ENCODE data around the gene ZEB2. TPM values are rescaled to one million over a fixed set of nuclear protein-coding genes. Genes with fewer than 3 reads are reported as not detected.

The ZEB2 gene
- total and polyA plus RNA-seq, 2 of the 8 experiments (the other 6 are each of a cell fraction or from before 2014, with no cell fraction given), result 0.38 TPM; not detected in 1

- ChIA-PET CTCF (ENCODE audit: partially characterized antibody) (interaction anchor here (0.6 to 0.7 kb wide), 3 partner anchors 76 to 273 kb away, joined by 3 read pairs; no protein-coding TSS in a partner anchor), POLR2A (ENCODE audit: partially characterized antibody) (no interaction called here)
- Histone ChIP-seq H3K56ac (replicated peaks; ENCODE audit: insufficient read length, low read depth, low read length) (no peak overlapping the region), H3K23me2 (ENCODE audit: low read depth, low read length) (no peaks in the 10 kb centered on the region), H2BK12ac (ENCODE audit: low read depth, low read length) (no peak overlapping the region), H2AFZ (ENCODE audit: low read length) (no peak overlapping the region), H3K27me3 (replicated peaks in 1 of 4; ENCODE audit: control insufficient read depth in 3 of 4, extremely low read depth in 1 of 4, insufficient read depth in 3 of 4, low read length in 3 of 4) (no peaks in the 10 kb centered on the region), H4K8ac (ENCODE audit: extremely low read depth, insufficient read depth, low read length) (no peak overlapping the region), H4K20me1 (replicated peaks in 1 of 2; ENCODE audit: control insufficient read depth in 1 of 2, insufficient read depth in 2 of 2, low read length in 2 of 2) (no peaks in the 10 kb centered on the region), H3K79me1 (ENCODE audit: low read depth, low read length) (no peaks in the 10 kb centered on the region), H3K18ac (ENCODE audit: extremely low read depth, low read length) (no peak overlapping the region), H2BK120ac (replicated peaks; ENCODE audit: low read depth, low read length) (no peak overlapping the region), H3K79me2 (ENCODE audit: control insufficient read depth in 1 of 2, insufficient read depth in 2 of 2, low read length in 2 of 2) (no peaks in the 10 kb centered on the region), H3K9ac (replicated peaks in 1 of 4; ENCODE audit: extremely low read depth in 1 of 4, low read depth in 3 of 4, low read length in 3 of 4) (no peak overlapping the region), H3K36me3 (ENCODE audit: control insufficient read depth in 2 of 4, insufficient read depth in 4 of 4, low read length in 3 of 4) (no peaks in the 10 kb centered on the region), H3K4me1 (replicated peaks in 1 of 4; ENCODE audit: control insufficient read depth in 3 of 4, insufficient read depth in 4 of 4, low read length in 3 of 4) (peaks cover 0 to 3% (median 0%) of the 10 kb centered on the region in 4 experiments; a peak in 1 of 7 replicates), H4K91ac (replicated peaks; ENCODE audit: insufficient read length, low read length) (no peak overlapping the region), H2AK5ac (ENCODE audit: low read depth, low read length) (no peak overlapping the region), H2BK15ac (ENCODE audit: low read length) (no peak overlapping the region), H3K4me3 (ENCODE audit: extremely low read depth in 1 of 4, insufficient read depth in 2 of 4, low read depth in 3 of 4, low read length in 4 of 4) (no peak overlapping the region), H3K9me3 (ENCODE audit: insufficient read depth in 2 of 2, low read depth in 1 of 2, low read length in 1 of 2) (no peaks in the 10 kb centered on the region), H3K4ac (replicated peaks; ENCODE audit: insufficient read length, low read depth, low read length) (no peak overlapping the region), H2BK20ac (ENCODE audit: low read length) (no peak overlapping the region), H3K14ac (ENCODE audit: insufficient read length) (no peak overlapping the region), H2BK5ac (ENCODE audit: low read depth, low read length) (no peak overlapping the region), H3K23ac (ENCODE audit: insufficient read length) (no peak overlapping the region), H3K27ac (ENCODE audit: low read depth, low read length) (no peak overlapping the region), H3K4me2 (ENCODE audit: insufficient read depth in 1 of 2, low read depth in 2 of 2, low read length in 2 of 2) (no peak overlapping the region), H4K5ac (ENCODE audit: insufficient read length, low read depth, low read length) (no peak overlapping the region)
- 92% methylated on average over 6 of the region's 6 CpGs; no CpG with 5 or more reads in 1 of the 2 experiments for WGBS, 2 experiments (ENCODE audit: extremely low coverage in 1 of 2, insufficient coverage in 1 of 2, insufficient read length in 1 of 2, insufficient replicate concordance in 2 of 2, low coverage in 1 of 2, low lambda C conversion rate in 2 of 2, missing lambda C conversion rate in 1 of 2)
- FAIRE-seq, result no peak
- DNase-seq (ENCODE audit: low read depth in 1 of 2, low spot score in 2 of 2), result no peak
- TF ChIP-seq HDAC6 (IDR thresholded peaks at IDR 0.05; ENCODE audit: low read depth, low read length) (no peak), TAF1 (IDR thresholded peaks at IDR 0.05; ENCODE audit: low read depth, low read length) (no peak), KDM5A (IDR thresholded peaks at IDR 0.05; ENCODE audit: low read length) (no peak), GABPA (IDR thresholded peaks at IDR 0.05; ENCODE audit: borderline replicate concordance, insufficient read depth, low read length) (no peak), RAD21 (IDR thresholded peaks at IDR 0.05 in 1 of 2, conservative IDR thresholded peaks at IDR 0.05 in 1 of 2; ENCODE audit: low read depth in 2 of 2, low read length in 2 of 2) (no peak), TCF12 (IDR thresholded peaks at IDR 0.05; ENCODE audit: low read depth, low read length) (no peak), CHD2 (IDR thresholded peaks at IDR 0.05; ENCODE audit: low read length) (no peak), GTF2F1 (IDR thresholded peaks at IDR 0.05; ENCODE audit: borderline replicate concordance, low read depth, low read length) (no peak), EZH2 (IDR thresholded peaks at IDR 0.05; ENCODE audit: low read depth, low read length, severe bottlenecking) (no peak), RNF2 (IDR thresholded peaks at IDR 0.05; ENCODE audit: borderline replicate concordance, low read depth, low read length, missing control alignments, poor library complexity, severe bottlenecking) (no peak), SIN3A (conservative IDR thresholded peaks at IDR 0.05 in 1 of 2, IDR thresholded peaks at IDR 0.05 in 1 of 2; ENCODE audit: low read depth in 1 of 2, low read length in 2 of 2) (no peak), YY1 (IDR thresholded peaks at IDR 0.05; ENCODE audit: low read depth, low read length) (no peak)
These were observed 123.6 kb downstream of the ZEB2 start for GRCh38 chr2:144396318-144396717.
